Activated effector memory CD4-positive, alpha-beta T cell treated with Interleukin-2 at 50 U/mL for 16 hours (primary cell): Measurements from ENCODE around the gene MCHR1.
"Not testable (repeated sequence)": the region's sequence is repeated elsewhere in the genome, so short reads cannot be mapped to it uniquely, and the experiment has no call there.

Experiments
- DNase-seq: peaks from one replicate; pipeline ENCODE4 v3.0.0-alpha.2; 2020

Gene MCHR1

DNA sequence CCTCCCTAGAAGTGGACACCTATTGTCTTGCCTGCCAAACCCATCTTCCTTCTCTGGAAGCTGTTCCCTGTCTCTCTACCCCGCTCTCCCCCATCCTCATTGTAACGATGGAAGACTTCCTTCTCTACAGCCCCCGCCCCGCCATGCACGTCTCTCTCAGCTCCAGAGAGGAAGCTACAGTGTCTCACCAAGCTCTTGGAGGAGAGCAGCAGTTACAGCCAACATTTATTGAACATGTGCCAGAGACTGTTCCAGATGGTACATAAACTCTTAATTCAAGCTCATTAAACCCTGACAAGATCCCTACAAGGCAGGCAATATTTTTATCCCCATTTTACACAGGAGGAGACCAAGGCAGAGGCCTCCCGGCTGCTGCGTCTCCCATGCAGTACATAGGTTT lies 15.1 kb downstream of the MCHR1 start:
- no peak for DNase-seq

- no peak for DNase-seq
Measured at GRCh38 chr22:40701274-40701673, 22.0 kb downstream of the MCHR1 start.

DNA sequence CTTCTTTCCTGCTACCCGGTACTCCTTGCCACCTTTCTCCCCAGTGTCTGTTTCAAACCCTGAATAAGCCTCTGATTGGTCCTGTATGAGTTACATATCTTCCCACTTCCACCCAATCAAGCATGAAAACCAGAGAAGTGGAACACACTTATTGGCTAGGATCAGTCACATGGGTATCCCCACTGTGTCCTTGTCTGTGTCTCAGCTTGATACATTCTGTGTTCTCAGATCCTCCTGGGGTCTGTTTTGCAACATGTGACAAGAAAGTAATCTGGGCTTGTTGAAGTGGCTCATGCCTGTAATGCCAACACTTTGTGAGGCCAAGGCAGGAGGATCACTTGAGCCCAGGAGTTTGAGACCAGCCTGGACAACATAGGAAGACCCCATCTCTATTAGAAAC lies 23.9 kb downstream of the MCHR1 start:
- DNase-seq = no peak

GRCh38 chr22:40703736-40704135 lies 24.5 kb downstream of the MCHR1 start:
- DNase-seq = no peak

GRCh38 chr22:40705918-40706682 lies 26.8 kb downstream of the MCHR1 start:
- DNase-seq = no peak

GRCh38 chr22:40707154-40707553 lies 27.9 kb downstream of the MCHR1 start:
- no peak for DNase-seq

DNA sequence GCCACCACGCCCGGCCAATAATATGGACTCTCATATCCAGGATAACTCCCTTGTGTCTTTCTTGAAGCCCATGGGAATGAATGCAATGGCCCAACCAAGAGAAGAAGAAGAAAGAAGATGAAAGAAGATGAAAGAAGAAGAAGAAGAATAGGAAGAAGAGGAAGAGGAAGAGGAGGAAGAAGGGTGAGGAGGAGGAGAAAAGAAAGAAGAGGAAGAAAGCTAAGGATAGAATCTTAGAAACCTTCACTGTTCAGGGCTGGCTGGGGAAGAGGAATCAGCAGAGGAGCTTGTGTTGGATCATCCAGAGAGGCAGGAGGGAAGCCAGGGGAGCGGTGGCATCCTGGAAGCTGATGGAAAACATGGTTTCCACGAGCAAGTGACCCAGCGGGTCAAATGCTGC lies 28.9 kb downstream of the MCHR1 start:
- DNase-seq = no peak

GRCh38 chr22:40709752-40710413 lies 30.6 kb downstream of the MCHR1 start:
- DNase-seq = no peak

GRCh38 chr22:40712311-40712710 lies 33.0 kb downstream of the MCHR1 start:
- DNase-seq = no peak

- DNase-seq = no peak
Measured at GRCh38 chr22:40714499-40715337, 35.4 kb downstream of the MCHR1 start.

- DNase-seq = no peak
Measured at GRCh38 chr22:40716116-40716515, 36.8 kb downstream of the MCHR1 start.

GRCh38 chr22:40717657-40718056 lies 38.4 kb downstream of the MCHR1 start:
- DNase-seq = not testable (repeated sequence)

DNA sequence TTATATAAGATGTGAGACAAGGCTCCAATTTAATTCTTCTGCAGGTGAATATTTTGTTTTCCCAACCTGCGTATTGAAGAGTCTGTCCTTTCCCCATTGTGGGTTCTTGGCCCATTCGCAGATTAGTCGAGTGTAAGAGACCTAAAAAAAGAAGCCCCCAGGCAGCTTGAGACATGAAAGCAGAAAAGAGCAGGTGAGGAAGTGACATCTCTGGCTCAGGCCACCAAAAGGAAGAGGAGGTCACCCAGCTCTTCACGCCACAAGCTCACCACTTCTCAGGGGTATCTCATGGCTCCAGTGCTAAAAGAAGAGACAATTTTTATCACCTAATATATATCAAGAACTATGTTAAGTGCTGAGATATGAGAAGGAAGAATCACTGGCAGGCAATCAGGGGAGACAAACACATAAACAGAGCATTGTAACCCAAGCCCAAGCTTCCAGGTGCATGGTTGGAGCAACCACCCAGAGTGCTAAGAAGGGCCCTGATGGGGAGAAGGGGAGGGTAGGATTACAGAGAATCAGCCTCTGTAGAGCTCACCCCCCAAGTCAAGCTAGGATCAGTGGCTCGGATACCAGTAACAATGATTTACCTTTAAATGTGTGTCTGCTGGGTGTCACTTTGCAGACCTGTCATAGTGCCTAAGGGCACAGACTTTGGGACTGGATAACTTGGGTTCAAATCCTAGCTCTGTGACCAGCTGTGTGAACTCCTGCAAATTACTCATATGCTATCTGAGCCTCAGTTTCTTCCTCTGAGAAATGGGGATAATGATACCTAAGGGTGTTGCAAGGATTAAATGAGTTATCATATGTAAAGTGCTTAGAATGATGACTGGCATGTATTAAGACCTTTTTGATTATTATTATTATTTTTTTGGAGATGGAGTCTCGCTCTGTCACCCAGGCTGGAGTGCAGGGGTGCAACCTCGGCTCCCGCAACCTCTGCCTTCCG lies 39.2 kb downstream of the MCHR1 start:
- DNase-seq = no peak

DNA sequence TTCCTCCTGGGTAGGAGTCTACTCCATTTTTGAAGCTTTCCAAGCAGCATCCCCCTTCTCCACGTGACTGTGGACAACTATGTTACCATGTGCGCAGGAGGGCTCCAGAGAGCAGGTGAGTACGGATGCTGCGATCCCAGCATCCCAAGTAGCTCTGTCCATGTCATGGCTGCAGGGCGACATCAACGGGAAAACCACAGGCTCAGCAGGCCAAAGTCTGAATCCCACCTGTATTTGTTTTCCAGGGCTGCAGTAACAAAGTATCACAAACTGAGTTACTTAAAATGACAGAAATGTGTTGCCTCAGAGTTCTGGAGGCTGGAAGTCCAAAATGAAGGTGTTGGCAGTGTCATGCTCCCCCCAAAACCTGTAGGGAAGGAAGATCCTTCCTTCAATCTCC lies 40.3 kb downstream of the MCHR1 start:
- no peak for DNase-seq

DNA sequence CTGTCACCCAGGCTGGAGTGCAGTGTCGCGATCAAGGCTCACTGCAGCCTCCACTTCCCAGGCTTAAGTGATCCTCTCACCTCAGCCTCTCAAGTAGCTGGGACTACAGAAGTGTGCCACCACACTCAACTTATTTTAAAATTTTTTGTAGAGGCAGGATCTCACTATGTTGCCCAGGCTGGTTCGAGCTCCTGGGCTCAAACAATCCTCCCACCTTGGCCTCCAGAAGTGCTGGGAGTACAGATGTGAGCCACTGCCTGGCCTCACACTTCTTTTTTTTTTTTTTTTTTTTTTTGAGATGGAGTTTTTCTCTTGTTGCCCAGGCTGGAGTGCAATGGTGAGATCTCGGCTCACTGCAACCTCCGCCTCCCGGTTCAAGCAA lies 40.9 kb downstream of the MCHR1 start:
- DNase-seq = not testable (repeated sequence)

GRCh38 chr22:40720538-40721256 lies 41.4 kb downstream of the MCHR1 start:
- DNase-seq = no peak

DNA sequence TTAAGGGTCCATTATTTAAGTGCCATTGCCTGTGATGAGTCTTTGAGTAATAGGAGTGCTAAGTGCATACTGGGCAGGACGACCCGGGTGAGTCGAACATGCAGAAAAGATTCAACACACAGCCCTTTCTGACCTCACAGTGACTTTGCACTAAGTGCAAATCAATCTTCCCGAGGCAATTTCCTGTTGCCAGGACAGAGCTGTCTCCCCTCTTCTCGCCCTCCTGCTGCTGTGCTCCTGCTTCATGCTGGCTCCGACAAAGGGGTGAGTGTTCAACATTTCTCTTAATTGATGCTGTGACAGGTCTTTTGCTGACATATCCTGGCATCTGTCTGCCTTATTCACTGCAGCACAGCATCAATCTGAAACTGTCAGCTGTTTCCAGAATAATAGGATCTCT lies 42.0 kb downstream of the MCHR1 start:
- no peak for DNase-seq

- no peak for DNase-seq
Measured at GRCh38 chr22:40723396-40723933, 44.2 kb downstream of the MCHR1 start.

DNA sequence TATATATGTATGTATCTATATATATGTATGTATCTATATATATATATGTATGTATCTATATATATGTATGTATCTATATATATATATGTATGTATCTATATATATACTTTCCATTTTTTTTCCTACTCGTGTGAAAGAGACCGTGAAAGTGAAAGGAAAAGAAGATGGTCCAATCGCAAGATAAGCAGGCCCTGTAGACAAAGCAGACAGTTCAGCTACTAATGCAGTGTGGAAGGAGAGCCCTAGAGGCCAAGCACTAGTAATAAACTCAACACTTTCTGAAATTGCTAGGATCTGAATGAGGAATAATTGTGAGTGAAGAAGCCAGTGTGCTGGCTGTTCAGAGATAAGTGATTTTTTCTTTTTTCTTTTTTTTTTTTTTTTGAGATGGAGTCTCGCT lies 47.2 kb downstream of the MCHR1 start:
- no peak for DNase-seq

DNA sequence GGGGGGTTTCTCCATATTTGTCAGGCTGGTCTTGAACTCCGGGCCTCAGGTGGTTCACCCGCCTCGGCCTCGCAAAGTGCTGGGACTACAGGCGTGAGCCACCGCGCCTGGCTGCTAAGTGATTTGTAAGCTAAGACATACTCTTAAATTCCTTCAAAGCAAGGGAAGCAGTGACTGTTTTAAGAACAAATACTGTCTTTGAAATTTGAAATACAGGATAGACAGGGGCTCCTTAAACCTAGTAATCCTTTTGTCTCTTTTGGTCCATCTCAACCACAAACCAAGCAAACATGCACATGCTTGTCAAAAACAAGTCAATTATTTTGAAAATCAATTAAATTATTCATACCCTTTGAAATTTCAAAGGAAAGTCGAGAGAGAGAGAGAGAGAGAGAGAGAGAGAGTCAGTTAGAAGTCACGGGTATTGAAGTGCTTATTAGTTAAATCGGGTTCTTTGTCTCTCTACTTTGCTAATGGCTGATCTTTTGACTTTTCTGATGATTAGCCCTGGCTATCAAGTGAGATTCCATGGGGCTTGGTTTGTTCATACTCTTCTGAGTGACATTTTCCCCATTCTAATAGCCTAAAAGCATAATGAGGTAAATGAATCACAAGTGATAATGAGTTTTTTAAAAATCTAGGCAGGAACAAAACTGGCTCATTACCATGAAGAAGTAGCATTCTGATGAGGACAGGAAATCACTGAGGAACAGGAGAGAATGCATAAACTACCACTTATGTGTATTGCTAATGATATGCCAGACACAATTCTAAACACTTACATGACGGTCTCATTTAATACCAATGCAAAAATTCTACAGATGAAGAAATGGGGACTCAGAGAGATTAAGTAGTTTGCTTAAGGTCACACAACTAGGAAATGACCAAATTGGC lies 48.0 kb downstream of the MCHR1 start:
- no peak for DNase-seq
